C4-2B (cell line): ENCODE data around the gene FAM135A.

Source experiments
- ZFX ChIP-seq: fragments of 450-650 bp; IDR thresholded peaks from 2 replicates; pipeline ENCODE4 v1.6.1; 2017
- TF ChIP-seq, protein P1 (sequence below): fragments of 450-650 bp; conservative IDR thresholded peaks from 2 replicates; pipeline ENCODE4 v1.5.1; 2017; ENCODE audit warnings: mild to moderate bottlenecking

DNA sequence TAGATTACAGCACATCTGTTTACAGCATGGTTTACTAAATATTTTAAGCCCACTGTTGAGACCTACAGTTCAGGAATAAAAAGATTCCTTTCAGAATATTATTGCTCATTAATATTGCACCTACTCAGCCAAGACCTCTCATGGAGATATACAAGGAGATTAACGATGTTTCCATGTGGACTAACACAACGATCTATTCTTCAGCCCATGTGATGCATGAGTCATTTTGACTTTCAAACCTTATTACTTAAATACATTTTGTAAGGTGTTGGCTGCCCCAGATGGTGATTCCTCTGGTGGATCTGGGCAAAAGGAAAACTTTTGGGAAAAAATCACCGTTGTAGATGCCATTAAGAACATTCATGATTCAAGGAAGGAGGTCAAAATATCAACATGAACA is 105.4 kb downstream of the FAM135A start:
- TF ChIP-seq, protein P1, sequence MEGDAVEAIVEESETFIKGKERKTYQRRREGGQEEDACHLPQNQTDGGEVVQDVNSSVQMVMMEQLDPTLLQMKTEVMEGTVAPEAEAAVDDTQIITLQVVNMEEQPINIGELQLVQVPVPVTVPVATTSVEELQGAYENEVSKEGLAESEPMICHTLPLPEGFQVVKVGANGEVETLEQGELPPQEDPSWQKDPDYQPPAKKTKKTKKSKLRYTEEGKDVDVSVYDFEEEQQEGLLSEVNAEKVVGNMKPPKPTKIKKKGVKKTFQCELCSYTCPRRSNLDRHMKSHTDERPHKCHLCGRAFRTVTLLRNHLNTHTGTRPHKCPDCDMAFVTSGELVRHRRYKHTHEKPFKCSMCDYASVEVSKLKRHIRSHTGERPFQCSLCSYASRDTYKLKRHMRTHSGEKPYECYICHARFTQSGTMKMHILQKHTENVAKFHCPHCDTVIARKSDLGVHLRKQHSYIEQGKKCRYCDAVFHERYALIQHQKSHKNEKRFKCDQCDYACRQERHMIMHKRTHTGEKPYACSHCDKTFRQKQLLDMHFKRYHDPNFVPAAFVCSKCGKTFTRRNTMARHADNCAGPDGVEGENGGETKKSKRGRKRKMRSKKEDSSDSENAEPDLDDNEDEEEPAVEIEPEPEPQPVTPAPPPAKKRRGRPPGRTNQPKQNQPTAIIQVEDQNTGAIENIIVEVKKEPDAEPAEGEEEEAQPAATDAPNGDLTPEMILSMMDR: no peak
- no peak for TF ChIP-seq ZFX
